Measurements from ENCODE around the gene AUTS2.

The AUTS2 gene

DNA sequence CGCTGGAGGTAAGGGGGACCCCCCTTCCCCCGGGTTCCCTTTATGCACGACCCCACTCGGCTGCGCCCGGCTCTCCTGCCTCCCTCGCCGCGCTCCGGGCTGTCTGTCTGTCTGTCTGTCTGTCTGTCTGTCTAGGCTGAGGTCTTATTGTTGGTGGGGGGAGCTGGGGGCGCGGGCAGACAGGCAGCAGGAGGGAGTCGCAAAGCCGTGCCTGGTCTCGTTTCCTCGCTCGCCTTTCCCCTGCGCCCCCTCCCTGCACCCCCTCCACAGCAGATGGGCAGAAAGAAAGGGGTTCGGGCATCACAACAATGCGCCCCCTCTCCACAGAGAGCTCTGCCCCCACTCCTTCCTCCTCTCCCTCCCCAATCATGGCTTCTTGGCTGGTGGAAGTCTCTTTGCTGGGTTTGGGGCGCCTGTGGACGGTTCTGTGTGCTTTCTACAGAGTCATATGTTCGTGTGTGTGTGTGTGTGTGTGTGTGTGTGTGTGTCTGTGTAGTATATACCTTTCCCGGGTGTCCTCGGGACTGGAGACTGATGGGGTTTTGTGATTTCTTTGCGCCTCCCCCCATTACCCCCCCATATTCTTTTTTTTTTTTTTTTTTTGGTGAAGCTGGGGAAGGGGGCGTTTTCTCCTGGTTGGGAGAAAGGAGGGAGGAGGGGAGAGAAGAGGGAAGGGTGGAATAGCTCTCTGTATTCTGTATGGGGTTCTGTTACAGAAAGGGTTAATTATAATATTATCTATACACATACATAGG lies 1.9 kb downstream of the AUTS2 start:
- peak in 9 of 58 donors; percentile 4 to 45 (median 20) for DNase-seq

DNA sequence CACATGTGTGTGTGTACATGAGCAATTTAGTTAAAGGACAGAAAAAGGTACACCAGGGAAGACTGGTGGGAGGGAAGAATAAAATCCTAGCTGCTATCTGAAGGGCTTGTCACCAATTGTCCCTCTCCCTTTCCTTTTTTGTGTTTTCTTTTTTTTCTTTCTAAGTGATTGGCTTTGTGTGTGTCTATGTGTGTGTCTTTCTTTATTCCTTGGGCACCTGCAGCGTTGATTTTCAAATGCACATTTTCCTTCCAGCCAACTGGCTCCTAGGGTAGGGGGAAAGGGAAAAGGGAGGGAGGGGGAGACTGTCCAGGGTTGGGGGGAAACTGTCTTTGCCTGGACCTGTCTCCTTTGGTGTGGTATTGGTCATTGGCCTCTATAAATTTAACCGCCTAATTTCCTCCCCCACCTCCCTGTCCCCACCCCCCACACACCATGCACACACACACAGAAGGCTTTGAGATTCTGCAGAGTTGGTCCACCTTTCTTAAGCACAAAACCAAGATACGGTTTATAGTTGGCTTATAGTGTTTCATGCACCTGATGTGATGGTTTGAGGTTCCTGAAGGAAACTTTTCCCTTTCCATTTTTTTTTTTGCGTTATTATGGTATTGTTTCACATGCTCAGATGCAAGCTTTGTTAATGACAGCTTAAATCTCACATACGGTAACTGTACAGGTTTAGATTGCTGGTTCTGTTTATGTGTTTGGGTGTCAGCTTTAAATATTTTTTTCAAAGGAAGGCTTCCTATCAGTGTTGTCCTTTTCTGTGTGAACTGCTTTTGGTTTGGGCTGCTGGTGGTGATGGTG lies 2.6 kb downstream of the AUTS2 start:
- no peak for DNase-seq

DNA sequence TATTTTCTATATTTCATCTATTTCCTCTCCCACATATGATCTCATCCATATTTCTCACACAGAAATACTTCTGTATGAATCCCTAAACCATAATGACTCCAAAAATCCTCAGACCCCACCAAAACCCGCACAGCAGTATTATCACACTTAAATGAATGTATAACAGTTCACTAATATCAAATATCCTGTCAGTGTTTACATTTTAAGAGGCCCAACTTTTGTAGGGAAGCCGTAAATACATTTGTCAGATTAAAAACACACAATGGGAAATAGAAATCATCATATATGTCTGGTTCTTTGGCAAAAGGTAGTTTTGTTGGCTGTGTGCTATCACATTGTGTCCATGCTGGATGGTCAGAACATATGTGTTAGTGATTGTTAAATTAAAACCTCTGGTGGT lies 4.2 kb downstream of the AUTS2 start:
- no peak for DNase-seq

DNA sequence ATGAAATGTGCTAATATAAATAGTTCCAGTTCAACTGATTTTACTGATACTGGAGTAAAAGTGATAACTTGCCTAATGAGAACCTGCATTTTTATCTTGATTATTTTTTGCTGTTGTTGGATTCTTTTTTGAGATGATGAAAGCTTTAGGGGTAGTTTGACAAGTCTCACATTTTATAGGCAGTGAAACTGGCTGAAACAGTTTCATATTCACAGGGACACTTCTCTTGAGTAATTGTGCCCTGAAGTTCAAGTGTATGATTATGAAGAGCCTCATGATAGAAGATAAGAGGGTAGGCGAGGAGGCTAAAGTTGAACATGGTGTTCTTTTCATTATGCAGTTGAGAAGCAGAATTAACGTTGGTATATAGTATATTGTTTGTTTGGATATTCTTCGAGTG lies 5.1 kb downstream of the AUTS2 start:
- no peak for DNase-seq

DNA sequence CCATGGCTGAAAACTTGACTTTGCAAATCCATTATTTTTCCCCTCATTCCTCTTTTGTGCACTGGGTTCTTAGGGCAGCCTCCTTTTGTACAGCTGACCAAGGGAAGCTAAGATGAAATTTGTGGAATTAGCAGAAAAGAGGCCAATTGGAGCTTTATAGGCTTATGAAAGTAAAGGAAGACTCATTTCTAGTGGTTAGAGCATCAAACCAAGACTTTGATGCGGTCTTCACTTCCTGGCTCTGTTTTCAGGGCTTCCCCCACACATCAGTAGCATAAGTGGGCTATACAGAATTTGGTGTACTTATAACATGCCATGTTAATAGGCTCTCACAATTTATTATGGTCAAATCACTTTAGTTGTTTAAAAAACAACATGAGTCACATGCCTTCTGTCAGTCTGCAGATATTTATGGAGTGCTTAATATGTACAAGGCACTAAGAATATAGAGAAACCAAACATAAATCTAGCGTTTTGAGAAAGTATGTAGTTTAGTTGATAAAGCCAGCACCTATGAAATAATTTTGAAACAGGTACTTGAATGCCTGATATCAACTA lies 5.7 kb downstream of the AUTS2 start:
- DNase-seq: no peak

DNA sequence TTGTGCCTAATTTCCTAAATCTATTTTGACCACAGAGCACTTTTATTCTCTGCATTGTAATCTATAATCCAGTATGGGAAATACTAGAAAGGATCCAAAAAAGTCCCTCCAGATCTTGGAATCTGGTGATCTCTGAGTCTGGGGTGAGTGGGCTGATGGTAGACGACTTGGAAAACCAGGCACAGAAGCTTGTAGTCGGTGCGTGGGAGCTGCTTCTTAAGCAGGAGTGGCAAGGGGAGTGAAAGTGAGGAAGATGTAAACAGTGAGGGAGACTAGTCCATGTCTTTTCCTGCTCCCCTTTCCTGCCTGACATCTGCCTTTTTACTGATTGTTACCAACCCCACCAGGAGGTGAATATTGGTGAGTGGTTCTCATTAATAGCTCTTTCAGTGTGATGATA lies 6.8 kb downstream of the AUTS2 start:
- DNase-seq: no peak

DNA sequence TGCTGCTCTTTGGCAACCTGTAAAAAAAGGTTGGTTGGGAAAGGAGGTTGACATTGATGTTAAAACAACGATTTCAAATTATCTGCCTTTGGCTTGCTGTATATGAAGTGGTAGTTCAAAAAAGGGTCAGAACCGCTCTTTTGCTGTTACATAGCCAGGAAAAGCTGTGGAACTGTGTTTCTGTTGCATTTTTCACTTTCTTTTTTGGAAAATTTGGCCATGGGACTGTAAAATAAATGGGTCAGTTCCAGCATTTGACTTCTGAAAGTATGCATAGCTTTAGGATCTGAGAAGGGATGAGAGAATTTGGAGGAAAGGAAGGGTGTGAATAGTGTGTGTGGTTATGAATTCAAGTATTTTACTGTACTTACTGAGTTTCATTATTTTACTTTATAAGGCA lies 7.3 kb downstream of the AUTS2 start:
- DNase-seq: no peak

DNA sequence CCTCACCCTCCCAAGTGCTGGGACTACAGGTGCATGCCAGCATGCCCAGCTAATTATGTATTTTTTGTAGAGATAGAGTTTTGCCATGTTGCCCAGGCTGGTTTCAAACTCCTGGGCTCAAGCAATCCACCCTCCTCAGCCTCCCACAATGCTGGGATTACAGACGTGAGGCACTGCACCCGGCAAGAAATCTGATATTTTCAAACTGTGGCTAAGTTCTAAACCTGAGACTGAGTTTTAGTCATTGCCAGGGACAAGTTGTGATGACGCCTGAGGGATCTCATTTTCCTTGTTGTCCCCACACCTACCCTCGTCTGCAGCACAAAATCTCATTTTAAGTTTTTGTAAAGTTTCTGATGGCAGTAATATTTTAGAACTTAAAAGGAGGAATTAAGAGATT lies 9.8 kb downstream of the AUTS2 start:
- DNase-seq: no peak

DNA sequence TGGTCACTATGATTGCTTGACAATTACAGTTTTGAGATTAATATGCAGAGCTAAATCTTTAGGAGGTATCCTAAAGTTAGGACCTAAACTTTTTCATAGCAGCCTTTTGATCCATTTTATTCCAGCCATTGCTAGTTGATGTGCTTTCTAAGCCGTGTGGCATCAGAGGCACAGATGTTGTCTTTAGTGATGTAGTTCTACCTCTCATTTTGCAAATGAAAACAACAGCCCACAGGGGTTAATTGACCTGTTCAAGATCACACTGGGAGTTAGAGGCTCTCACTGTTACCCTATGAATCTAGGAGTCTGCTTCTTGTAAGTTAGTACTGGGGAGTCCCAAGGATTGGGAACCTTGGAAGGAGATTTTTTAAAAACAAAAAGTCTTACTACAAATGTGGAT lies 10.6 kb downstream of the AUTS2 start:
- no peak for DNase-seq

DNA sequence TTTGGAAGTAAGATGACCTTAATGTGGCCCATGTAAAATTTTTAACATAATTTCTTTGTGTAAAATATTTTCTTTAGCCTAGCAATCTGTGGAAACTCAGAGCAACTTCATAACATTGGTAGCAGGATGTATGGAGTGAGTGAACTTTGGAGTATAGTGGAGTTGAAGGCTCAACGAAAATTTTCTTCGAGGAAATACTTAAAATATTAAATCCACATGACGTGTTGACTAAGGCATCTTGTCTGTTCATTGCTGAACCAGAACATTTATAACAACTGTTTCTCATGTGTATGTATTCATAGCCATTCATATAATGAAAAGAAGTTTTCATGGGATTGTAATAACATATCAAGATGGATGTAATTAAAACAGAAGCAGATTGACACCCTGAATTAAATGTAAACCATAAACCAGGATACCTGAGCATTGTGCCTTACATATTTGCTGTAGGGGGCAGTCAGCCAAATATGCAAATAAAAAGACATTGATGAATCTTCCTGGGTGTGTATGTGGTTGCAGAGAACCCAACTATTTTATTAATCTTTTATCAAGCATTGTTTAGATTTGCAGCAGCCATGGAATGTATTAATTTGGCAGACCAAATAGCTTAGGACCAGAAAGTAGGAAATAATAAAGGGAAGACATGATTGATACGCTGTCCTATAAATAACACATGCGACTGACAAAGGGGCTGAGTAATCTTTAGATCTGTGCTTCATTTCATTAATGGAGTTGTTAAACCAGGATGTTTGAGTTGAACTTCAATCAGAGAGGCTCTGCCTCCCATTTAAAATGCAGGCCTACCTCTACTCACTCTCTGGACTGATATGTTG lies 11.5 kb downstream of the AUTS2 start:
- DNase-seq: no peak

DNA sequence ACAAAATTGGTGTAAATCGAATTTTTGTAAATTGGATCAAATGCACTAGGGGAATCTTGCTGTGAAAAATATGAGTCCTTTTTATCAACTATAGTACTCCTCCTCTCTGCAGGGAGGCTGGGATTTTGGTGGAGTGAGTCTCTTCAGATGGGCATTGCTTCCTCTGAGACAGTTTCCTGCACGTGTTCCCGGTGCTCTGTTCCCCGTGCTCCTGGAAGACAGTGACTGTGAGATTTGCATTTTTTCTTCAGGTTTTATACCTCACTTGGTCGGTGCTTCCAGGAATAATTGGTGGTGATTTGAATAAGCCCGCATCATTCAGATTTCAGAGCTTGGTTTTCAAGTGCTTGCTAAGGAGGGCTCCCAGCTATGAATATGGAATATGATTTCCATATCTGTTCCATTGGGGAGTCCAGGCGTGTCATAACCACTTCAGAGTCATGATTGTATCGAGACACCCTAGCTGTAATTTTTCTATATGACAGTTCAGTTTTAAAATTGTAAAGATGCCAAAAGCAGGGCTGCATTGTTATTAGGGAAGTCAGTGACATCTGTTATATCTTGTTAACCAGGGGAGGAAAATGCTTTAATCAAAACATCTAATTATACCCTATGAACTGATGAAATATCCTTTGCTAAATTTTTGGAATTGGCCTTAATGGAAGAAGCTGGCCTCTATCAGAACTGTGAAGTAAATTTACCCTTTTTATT lies 12.3 kb downstream of the AUTS2 start:
- DNase-seq: no peak

DNA sequence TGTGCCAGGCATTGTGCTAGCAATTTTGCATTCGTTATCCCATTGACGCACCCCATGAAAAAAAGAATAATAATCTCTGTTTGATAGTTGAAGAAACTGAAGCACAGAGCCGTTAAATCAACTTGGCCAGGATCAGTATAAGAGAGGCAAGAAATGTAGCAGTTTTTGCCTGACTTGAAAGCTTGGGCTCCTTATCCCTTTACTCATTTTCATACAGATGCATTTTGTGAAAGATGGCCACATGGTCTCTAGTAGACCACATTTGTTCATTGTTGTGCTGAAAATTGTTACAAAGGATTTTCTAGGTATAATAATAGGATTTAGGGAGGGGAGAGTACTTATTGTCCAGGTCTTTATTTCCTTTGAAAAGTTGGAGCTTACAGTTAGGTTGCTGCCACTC lies 14.7 kb downstream of the AUTS2 start:
- DNase-seq: no peak

DNA sequence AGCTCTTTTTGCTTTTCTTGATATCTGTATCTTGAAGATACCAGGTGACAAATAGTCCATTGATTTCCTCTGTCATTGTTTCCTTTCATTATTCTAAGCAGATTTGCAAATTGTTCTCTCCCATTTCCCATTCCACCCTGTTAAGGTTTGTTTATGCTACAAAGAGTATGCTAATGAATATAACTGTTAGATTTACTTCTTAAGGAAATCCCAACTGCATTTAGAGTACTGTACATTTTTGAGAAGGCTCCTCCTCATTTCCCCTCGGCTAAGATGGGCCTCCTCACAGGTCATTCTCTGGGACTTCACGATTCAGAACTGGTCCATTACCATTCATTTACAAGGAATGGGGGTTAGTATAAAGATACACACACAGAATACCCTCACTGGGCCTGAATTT lies 15.6 kb downstream of the AUTS2 start:
- DNase-seq: no peak

DNA sequence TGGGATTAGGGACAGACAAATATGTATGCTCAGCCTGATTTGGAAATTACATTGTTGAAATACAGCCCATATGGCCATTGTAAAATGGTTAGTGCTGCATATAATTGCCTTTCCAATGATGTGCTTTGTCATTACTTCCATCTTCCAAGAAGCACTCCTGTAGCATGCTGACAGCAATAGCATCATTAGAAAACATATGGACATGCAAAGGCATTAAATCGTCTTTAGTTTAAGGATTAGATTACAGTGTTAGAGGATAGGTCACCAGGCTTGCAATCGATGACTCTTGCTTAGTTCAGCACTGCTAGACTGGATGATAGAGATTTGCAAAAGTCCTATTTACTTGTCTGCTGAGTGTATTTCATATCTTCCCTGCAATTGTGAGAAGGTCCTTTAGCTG lies 17.4 kb downstream of the AUTS2 start:
- no peak for DNase-seq

DNA sequence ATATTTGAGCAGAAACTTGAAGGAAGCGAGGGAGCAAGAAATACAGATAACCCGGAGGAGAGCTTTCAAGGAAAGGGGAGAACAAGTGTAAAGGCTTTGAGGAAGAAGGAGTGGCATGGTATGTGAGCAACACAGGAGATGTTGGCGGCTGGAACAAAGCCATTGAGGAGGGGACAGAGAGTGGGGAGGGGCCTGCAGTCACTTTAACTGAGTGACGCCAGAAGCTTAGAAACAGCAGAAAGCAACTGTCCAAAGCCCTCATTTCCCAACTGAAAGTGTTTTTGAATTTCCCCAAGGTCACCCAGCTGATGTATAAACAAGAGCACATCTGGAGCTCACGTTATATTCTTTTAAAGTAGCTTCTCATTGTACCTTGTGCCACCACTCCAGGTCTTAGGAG lies 19.1 kb downstream of the AUTS2 start:
- DNase-seq: no peak

DNA sequence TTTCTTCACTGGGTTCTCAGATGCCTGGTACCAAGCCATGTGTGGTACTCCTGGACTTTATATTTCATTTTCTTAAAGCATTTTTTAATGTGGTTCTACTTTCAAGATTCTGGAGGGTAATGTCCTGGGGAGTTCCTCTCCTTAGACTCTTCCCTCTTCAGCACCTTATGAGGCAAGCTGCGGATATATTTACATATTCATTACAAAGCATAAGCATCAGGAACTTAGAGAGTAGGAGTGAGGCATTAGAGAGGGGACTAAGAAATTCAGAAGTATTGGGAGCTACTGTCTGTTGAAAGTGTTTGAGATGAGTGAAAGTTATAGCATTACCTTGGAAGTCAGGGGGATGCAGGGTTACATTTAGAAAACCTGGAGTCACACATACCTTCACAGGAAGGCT lies 20.8 kb downstream of the AUTS2 start:
- no peak for DNase-seq

DNA sequence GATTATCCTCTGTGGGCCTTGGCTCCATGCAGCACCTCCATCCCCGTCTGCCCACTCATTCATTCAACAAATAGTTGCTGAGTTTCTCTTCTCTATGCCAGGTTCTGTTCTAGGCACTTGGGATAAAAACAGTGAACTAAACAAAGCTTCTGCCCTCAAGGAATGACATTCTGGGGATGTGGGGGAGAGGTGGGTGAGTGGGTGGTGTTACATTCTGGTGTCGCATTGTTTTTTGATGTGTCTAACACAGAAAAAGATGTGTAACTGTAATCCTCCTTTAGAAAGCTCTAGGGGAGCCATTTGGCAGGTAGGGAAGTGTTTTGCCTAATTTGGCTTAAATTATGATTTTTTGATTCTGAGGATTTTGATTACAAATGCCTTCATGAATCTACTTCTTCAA lies 21.4 kb downstream of the AUTS2 start:
- no peak for DNase-seq

DNA sequence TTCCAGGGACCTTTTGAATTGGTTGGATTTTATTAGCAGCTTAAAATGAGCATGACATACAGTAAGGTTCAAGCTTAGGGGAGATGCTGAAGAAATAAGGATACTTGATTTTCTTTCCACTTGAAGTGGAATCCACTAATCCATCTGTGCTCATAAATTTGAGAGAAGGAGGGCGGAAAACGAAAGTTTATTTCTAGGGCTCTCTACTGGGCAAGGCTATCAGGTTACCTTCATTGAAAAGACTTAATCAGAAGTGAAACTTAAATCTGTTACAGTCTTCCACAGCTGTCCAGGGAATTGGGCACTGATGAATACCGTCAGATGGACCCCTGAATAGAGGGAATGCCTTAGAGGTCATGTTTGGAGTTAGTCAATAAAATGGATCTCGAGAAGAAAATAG lies 21.8 kb downstream of the AUTS2 start:
- no peak for DNase-seq

DNA sequence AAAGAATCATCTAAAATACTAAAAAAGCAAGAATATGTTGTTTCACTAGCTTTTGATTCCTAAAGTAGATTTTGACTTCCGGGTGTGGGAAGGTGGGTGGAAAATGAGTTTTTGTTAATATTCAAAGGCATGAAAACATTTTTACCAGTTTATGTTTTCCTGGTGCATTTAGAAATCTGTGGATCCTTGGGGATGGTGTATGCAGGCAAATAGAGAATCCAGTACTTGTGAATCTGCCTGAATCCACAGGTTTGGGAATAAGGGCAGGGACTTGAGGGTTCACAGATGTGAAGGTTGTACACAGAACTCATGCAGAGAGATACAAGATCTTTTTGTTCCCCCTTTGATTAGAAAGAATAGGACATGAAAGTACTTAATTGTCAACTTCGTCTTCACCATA lies 22.4 kb downstream of the AUTS2 start:
- DNase-seq: no peak

DNA sequence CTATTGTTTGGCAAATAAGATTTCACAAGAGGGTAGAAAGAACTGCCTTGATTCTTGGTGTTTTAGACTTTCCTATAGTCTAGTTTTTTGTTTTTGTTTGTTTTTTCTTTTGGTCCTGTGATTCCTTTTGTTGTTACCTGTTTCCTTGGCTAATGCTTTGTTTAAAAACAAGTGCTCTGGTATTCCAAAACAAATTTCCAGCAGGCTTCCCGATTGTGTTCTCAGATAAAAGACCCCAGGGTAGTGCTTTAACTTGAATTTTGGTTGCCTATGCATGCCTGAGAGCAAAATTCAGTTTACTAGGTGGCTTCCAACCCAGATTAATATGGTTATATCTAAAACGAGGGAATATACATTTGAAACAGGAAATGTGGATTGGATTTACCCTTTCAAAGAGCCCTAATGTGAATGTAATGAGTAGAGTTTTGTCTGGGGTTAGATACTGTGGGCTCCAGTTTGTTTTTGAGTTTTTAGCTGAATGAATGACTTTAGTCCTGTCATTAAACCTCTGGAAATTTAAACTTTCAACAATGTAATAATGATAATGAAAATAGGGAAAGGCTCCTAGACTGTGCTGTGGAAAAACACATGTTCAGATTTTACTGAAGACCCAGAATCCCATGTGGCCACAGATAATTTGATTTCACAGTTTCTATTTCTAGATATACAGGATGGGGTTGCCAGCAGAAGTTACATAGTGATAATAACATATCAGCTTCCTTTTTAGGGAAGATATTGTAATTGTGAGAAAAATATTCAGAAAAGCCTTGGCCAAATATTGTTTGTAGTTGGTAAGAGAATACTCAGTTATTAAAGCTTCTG lies 23.9 kb downstream of the AUTS2 start:
- no peak for DNase-seq

Measured in anterior cingulate cortex (tissue), 58 donors.